Bronchial epithelial cell (primary cell): ENCODE results near the gene TGFBR3L. TPM values are rescaled to one million over a fixed set of nuclear protein-coding genes. Genes with fewer than 3 reads are reported as not detected.

Source experiments
- DNase-seq: peaks from one replicate; pipeline ENCODE4 v3.0.0-alpha.2; 2010; ENCODE audit warnings: low read depth
- FAIRE-seq: peaks from 2 replicates; lab custom pipeline; 2011; peaks lifted over from hg19 to GRCh38; lab: Jason Lieb, UNC
- H3K27me3 ChIP-seq: 2 replicates; pipeline ENCODE4 v1.5.1; 2011; ENCODE audit warnings: low read length; ENCODE audit not compliant: control insufficient read depth, insufficient read depth
- H3K36me3 ChIP-seq: 2 replicates; pipeline ENCODE4 v1.5.1; 2011; ENCODE audit warnings: low read length; ENCODE audit not compliant: control insufficient read depth, insufficient read depth
- H3K4me3 ChIP-seq: 2 replicates; pipeline ENCODE4 v1.5.1; 2011; ENCODE audit warnings: mild to moderate bottlenecking, low read depth, low read length, control low read depth
- CTCF ChIP-seq: IDR thresholded peaks from 2 replicates; pipeline ENCODE4 v1.5.1; 2011; ENCODE audit warnings: mild to moderate bottlenecking, moderate library complexity, low read length, control low read depth, inconsistent platforms; ENCODE audit not compliant: insufficient read depth, severe bottlenecking
- total RNA-seq: library from RNA; depleted of rRNA; stranded (reverse); fragments of >200 nt; gene quantifications from 2 replicates; pipeline ENCODE4 v1.2.1, GENCODE V29; 2014

Gene TGFBR3L
- total RNA-seq, 1 donor from 2014 or later, result 1.8 TPM

GRCh38 chr19:7894612-7895309 is 19.9 kb upstream of the TGFBR3L start:
- Histone ChIP-seq H3K4me3 (no peak overlapping the region), H3K36me3 (peaks cover 3% of the 10 kb centered on the region), H3K27me3 (no peaks in the 10 kb centered on the region)
- TF ChIP-seq CTCF, result no peak
- DNase-seq (peak; percentile 40), FAIRE-seq (no peak)

GRCh38 chr19:7895565-7895964 is 19.1 kb upstream of the TGFBR3L start:
- peaks cover 7% of the 10 kb centered on the region for H3K36me3 ChIP-seq
- DNase-seq (no peak), FAIRE-seq (no peak)
- TF ChIP-seq CTCF, result no peak
- no peaks in the 10 kb centered on the region for H3K27me3 ChIP-seq
- no peak overlapping the region for H3K4me3 ChIP-seq

- DNase-seq (no peak), FAIRE-seq (no peak)
- peaks cover 7% of the 10 kb centered on the region for H3K36me3 ChIP-seq
- H3K4me3 ChIP-seq, result no peak overlapping the region
- H3K27me3 ChIP-seq, result no peaks in the 10 kb centered on the region
- no peak for TF ChIP-seq CTCF
These were observed 17.3 kb upstream of the TGFBR3L start for GRCh38 chr19:7897292-7897691.

- no peak overlapping the region for H3K4me3 ChIP-seq
- peaks cover 7% of the 10 kb centered on the region for H3K36me3 ChIP-seq
- H3K27me3 ChIP-seq, result no peaks in the 10 kb centered on the region
- FAIRE-seq (peak; percentile 50), DNase-seq (no peak)
- TF ChIP-seq CTCF, result no peak
These were observed 15.7 kb upstream of the TGFBR3L start for GRCh38 chr19:7898967-7899366.

- no peak for TF ChIP-seq CTCF
- DNase-seq (no peak), FAIRE-seq (no peak)
- Histone ChIP-seq H3K27me3 (no peaks in the 10 kb centered on the region), H3K36me3 (peaks cover 7% of the 10 kb centered on the region), H3K4me3 (no peak overlapping the region)
These were observed 14.8 kb upstream of the TGFBR3L start for GRCh38 chr19:7899751-7900378.
